GM19324 (cell line): Measurements from ENCODE around the gene SIGLEC5.

Experiments
- ATAC-seq: cut with Tn5 transposase; IDR thresholded peaks from one replicate; pipeline ENCODE4 v1.9.1; 2021; ENCODE audit warnings: mild to moderate bottlenecking, moderate library complexity; ENCODE audit not compliant: unreplicated experiment, low FRiP score

SIGLEC5 gene

GRCh38 chr19:51628153-51628939 is 1.9 kb downstream of the SIGLEC5 start:
- ATAC-seq: no peak

GRCh38 chr19:51627491-51628138 is 2.6 kb downstream of the SIGLEC5 start:
- no peak for ATAC-seq

- ATAC-seq: no peak
Measured at GRCh38 chr19:51626675-51627074, 3.5 kb downstream of the SIGLEC5 start.

- no peak for ATAC-seq
Measured at GRCh38 chr19:51621178-51621577, 9.0 kb downstream of the SIGLEC5 start.

GRCh38 chr19:51615991-51616390 is 14.2 kb downstream of the SIGLEC5 start:
- no peak for ATAC-seq

- no peak for ATAC-seq
Measured at GRCh38 chr19:51614789-51615188, 15.4 kb downstream of the SIGLEC5 start.

GRCh38 chr19:51610576-51610975 is 19.6 kb downstream of the SIGLEC5 start:
- ATAC-seq: no peak

GRCh38 chr19:51607920-51608562 is 22.2 kb downstream of the SIGLEC5 start:
- ATAC-seq: no peak

- ATAC-seq: peak; percentile 92
Measured at GRCh38 chr19:51607077-51607476, 23.1 kb downstream of the SIGLEC5 start.

- ATAC-seq: no peak
Measured at GRCh38 chr19:51602189-51602854, 27.9 kb downstream of the SIGLEC5 start.

- no peak for ATAC-seq
Measured at GRCh38 chr19:51600940-51601580, 29.1 kb downstream of the SIGLEC5 start.

- ATAC-seq: no peak
Measured at GRCh38 chr19:51599084-51599483, 31.1 kb downstream of the SIGLEC5 start.

- ATAC-seq: no peak
Measured at GRCh38 chr19:51598159-51598915, 31.9 kb downstream of the SIGLEC5 start.

GRCh38 chr19:51595190-51596175 is 34.7 kb downstream of the SIGLEC5 start:
- ATAC-seq: no peak

- no peak for ATAC-seq
Measured at GRCh38 chr19:51594774-51595109, 35.5 kb downstream of the SIGLEC5 start.

GRCh38 chr19:51593969-51594773 is 36.0 kb downstream of the SIGLEC5 start:
- peak; percentile 98 for ATAC-seq

GRCh38 chr19:51593138-51593890 is 36.9 kb downstream of the SIGLEC5 start:
- ATAC-seq: no peak
